Esophagus squamous epithelium (tissue), 4 donors: Measurements from ENCODE around the gene NUCB2.

Experiments used
- CTCF ChIP-seq, 6 experiments: fragments of 450-650 bp in 4 of 6; fragments of 200-600 bp in 2 of 6; sonication (generic) in 2 of 6; IDR thresholded peaks; one replicate each; pipeline ENCODE4 v1.5.1; 2016 to 2019; ENCODE audit warnings: antibody characterized with exemption in 6 of 6, mild to moderate bottlenecking in 4 of 6, moderate library complexity in 4 of 6
- POLR2A ChIP-seq, 4 donors: fragments of 450-650 bp; IDR thresholded peaks; one replicate each; pipeline ENCODE4 v1.6.1; 2017; ENCODE audit warnings: antibody characterized with exemption in 4 of 4, mild to moderate bottlenecking in 4 of 4, moderate library complexity in 3 of 4

- TF ChIP-seq CTCF (IDR thresholded peaks at IDR 0.05) (peak in 1 of 6 experiments; percentile 6), POLR2A (IDR thresholded peaks at IDR 0.05) (no peak)
Observed at GRCh38 chr11:17328871-17329494, 52.4 kb downstream of the NUCB2 start.
